Ovary (tissue), 9 donors: ENCODE results near the gene CCZ1. TPM values are rescaled to one million over a fixed set of nuclear protein-coding genes. Genes with fewer than 3 reads are reported as not detected.
"Not testable (repeated sequence)": the region's sequence is repeated elsewhere in the genome, so short reads cannot be mapped to it uniquely, and the experiment has no call there.

Source experiments
- DNase-seq, 5 donors: peaks; one replicate each; pipeline ENCODE4 v3.0.0-alpha.2; 2019 to 2020
- H3K27ac ChIP-seq, 2 donors: fragments of 200-600 bp; one replicate each; pipeline versions ENCODE4 v1.5.1 to v1.8.0; 2019 to 2022
- H3K27me3 ChIP-seq: fragments of 200-600 bp; one replicate; pipeline ENCODE4 v1.8.0; 2022
- H3K36me3 ChIP-seq: fragments of 200-600 bp; sonication (generic); one replicate; pipeline ENCODE4 v1.5.1; 2019
- H3K4me1 ChIP-seq: one replicate; pipeline ENCODE4 v1.8.1; 2013; ENCODE audit warnings: mild to moderate bottlenecking, moderate library complexity; ENCODE audit not compliant: insufficient read depth
- H3K4me3 ChIP-seq: fragments of 200-600 bp; sonication (generic); one replicate; pipeline ENCODE4 v1.5.1; 2017
- H3K9me3 ChIP-seq, 2 donors: fragments of 200-600 bp in 1 of 2; sonication (generic) in 1 of 2; one replicate each; pipeline versions ENCODE4 v1.5.1 to v1.8.1; 2013 to 2019; ENCODE audit warnings: mild to moderate bottlenecking in 1 of 2, moderate library complexity in 1 of 2
- CTCF ChIP-seq, 3 donors: fragments of 450-650 bp in 2 of 3; fragments of 200-600 bp in 1 of 3; IDR thresholded peaks; one replicate each; pipeline versions ENCODE4 v1.5.1 to v1.8.0; 2016 to 2022; ENCODE audit warnings: antibody characterized with exemption in 3 of 3, mild to moderate bottlenecking in 1 of 3
- EP300 ChIP-seq: sonication (generic); formaldehyde crosslinking; IDR thresholded peaks from one replicate; pipeline ENCODE4 v1.6.1; 2017; ENCODE audit warnings: antibody characterized with exemption
- POLR2A ChIP-seq: fragments of 450-650 bp; IDR thresholded peaks from one replicate; pipeline ENCODE4 v1.6.1; 2017; ENCODE audit warnings: antibody characterized with exemption, mild to moderate bottlenecking, moderate library complexity
- WGBS, 3 donors: extraction: QIAGEN DNeasy Blood & Tissue Kit in 1 of 3; methylation state at CpG; one replicate each; pipeline versions ENCODE4 v1.1.5 to v1.1.7; 2013 to 2017; 5-methylcytosine and 5-hydroxymethylcytosine counted together
- intact Hi-C, 4 donors: fragments of 100-400 bp; cut with DNase I; formaldehyde crosslinking; loops; one replicate each; pipeline versions ENCODE4 v1.11.0 to v1.15.1; 2022 to 2023
- polyA plus RNA-seq, 2 donors: library from polyadenylated mRNA; stranded (reverse); fragments of 200-250 nt in 1 of 2; fragments of 350-450 nt in 1 of 2; fragmentation: Illumina TruSeq in 1 of 2; extraction: RNeasy Lipid Tissue Mini Kit (QIAGEN cat#74804) in 1 of 2; gene quantifications; one replicate each; pipeline ENCODE4 v1.2.3, GENCODE V29; 2013 to 2014
- total RNA-seq, 7 donors: library from RNA; depleted of rRNA in 2 of 7; stranded (reverse); fragments of >200 nt in 2 of 7; fragmentation: NEBNext Ultra II Directional in 3 of 7; extraction: Animal tissue kit (Norgen Biotek cat#: 25700) in 3 of 7; gene quantifications; one replicate each; pipeline versions ENCODE4 v1.1.0 to v1.2.4, GENCODE V29; 2016 to 2023
- donor health status: DM: no; HTN: no; CAD: no; lungs with moderate emphysema.
- donor health status: DM: no; HTN: no; CAD: no.
- donor health status: Bipolar disorder and iron deficiency.
- donor health status: DM: yes; HTN: yes; CAD: no.
- donor health status: DM: no; HTN: no; CAD: no.
- donor health status: DM: yes; HTN: yes; CAD: no.

The CCZ1 gene
- total and polyA plus RNA-seq, 9 donors: 30.5 to 70.4 (median 46.1) TPM

- no peaks in the 10 kb centered on the region for H3K4me1 ChIP-seq
- no peak for DNase-seq
- WGBS, 3 donors: 89 to 92% (median 90%) methylated on average over 6 of the region's 6 CpGs
- no peak overlapping the region for H3K4me3 ChIP-seq
- TF ChIP-seq POLR2A (no peak), CTCF (IDR thresholded peaks at IDR 0.05) (no peak), EP300 (no peak)
- H3K27ac ChIP-seq: no peak overlapping the region
- no peaks in the 10 kb centered on the region for H3K27me3 ChIP-seq
- intact Hi-C loops: no loop called here
- peaks cover 0 to 5% of the 10 kb centered on the region in 2 donors for H3K9me3 ChIP-seq
- H3K36me3 ChIP-seq: no peaks in the 10 kb centered on the region
Measured at GRCh38 chr7:5867060-5867459, 31.5 kb upstream of the CCZ1 start.

- H3K4me3 ChIP-seq, DNase-seq, H3K9me3 ChIP-seq, H3K36me3 ChIP-seq, intact Hi-C loops, H3K4me1 ChIP-seq, H3K27me3 ChIP-seq, H3K27ac ChIP-seq: not testable (repeated sequence)
- WGBS, 3 donors: 79 to 81% (median 81%) methylated on average over 6 of the region's 6 CpGs
Measured at GRCh38 chr7:5868928-5869341, 29.6 kb upstream of the CCZ1 start.

GRCh38 chr7:5869691-5870090 is 28.8 kb upstream of the CCZ1 start:
- H3K36me3 ChIP-seq: no peaks in the 10 kb centered on the region
- H3K27me3 ChIP-seq: no peaks in the 10 kb centered on the region
- TF ChIP-seq CTCF (IDR thresholded peaks at IDR 0.05) (no peak), POLR2A (no peak), EP300 (no peak)
- no peak overlapping the region for H3K27ac ChIP-seq
- no peak overlapping the region for H3K4me3 ChIP-seq
- intact Hi-C loops: no loop called here
- no peak for DNase-seq
- peaks cover 0 to 5% of the 10 kb centered on the region in 2 donors for H3K9me3 ChIP-seq
- WGBS, 3 donors: 76 to 88% (median 84%) methylated on average over 13 of the region's 13 CpGs
- no peaks in the 10 kb centered on the region for H3K4me1 ChIP-seq

DNA sequence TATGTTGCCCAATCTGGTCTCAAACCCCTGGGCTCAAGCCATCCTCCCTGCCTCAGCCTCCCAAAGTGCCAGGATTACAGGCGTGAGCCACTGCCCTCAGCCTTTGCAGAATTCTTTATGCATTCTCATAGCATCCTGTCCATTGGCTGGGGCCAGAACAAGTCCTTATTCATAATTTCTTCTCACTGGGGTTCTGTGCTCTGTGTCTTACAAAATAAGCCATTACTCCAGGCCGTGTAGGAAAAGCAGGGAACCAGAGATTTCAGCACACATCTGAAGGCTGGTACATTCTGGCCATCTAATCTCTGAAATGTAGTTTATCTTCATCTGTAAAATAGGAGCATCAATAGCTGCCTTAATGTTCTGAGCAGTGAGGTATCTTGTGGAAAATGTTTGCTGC is 28.2 kb upstream of the CCZ1 start:
- Histone ChIP-seq H3K4me3 (no peak overlapping the region), H3K36me3 (no peaks in the 10 kb centered on the region), H3K4me1 (no peaks in the 10 kb centered on the region), H3K27ac (no peak overlapping the region), H3K27me3 (no peaks in the 10 kb centered on the region), H3K9me3 (peaks cover 0 to 5% of the 10 kb centered on the region in 2 donors)
- intact Hi-C loops: no loop called here
- TF ChIP-seq CTCF (IDR thresholded peaks at IDR 0.05) (no peak), POLR2A (no peak), EP300 (no peak)
- DNase-seq: no peak
- WGBS, 3 donors: 62 to 80% (median 65%) methylated on average over 2 of the region's 2 CpGs

DNA sequence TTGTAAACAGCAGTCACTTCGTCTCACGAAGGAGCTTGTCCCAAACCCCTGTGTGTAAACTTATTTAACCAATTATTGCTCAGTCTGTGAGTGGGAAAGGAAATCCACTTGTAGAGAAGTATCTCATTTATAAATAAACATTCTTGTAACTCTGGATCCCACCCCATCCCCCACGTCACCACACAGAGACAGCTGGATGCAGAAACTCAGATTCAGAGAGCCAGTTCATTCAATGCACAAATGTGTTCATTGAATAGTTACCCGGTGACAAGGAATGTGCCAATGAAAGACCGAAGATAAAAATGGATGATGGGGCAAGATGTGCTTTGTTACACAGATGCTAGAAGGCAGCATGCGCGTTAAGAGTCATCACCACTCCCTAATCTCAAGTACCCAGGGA is 26.2 kb upstream of the CCZ1 start:
- Histone ChIP-seq H3K4me3 (no peak overlapping the region), H3K4me1 (no peaks in the 10 kb centered on the region), H3K9me3 (peaks cover 0 to 5% of the 10 kb centered on the region in 2 donors), H3K36me3 (no peaks in the 10 kb centered on the region), H3K27ac (no peak overlapping the region), H3K27me3 (no peaks in the 10 kb centered on the region)
- intact Hi-C loops: no loop called here
- WGBS, 3 donors: 37 to 59% (median 43%) methylated on average over 7 of the region's 7 CpGs
- no peak for DNase-seq
- TF ChIP-seq EP300: no peak
- TF ChIP-seq CTCF (IDR thresholded peaks at IDR 0.05): no peak
- no peak for TF ChIP-seq POLR2A

DNA sequence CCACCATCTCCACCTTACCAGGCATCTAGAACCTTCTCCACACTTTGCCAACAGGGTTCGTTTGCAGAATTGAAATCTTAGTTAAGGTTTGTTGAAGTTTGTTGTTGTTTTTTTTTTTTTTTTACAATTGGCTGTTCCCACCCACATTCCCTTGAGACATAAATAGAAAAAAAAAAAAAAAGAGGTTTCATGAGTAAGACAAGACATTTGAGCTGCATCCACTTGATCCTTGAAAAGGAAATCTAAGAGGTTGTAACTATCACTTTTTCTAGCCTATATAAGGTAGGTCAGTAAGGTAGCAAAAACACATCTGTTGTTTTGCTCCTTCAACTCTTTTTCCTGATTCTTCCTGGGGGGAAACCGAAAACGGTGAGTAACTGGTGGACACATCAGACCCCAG is 18.9 kb upstream of the CCZ1 start:
- H3K4me1 ChIP-seq, intact Hi-C loops, H3K4me3 ChIP-seq, H3K27me3 ChIP-seq, H3K27ac ChIP-seq, DNase-seq, H3K36me3 ChIP-seq, H3K9me3 ChIP-seq: not testable (repeated sequence)
- WGBS, 3 donors: 70 to 80% (median 70%) methylated on average over 3 of the region's 3 CpGs

DNA sequence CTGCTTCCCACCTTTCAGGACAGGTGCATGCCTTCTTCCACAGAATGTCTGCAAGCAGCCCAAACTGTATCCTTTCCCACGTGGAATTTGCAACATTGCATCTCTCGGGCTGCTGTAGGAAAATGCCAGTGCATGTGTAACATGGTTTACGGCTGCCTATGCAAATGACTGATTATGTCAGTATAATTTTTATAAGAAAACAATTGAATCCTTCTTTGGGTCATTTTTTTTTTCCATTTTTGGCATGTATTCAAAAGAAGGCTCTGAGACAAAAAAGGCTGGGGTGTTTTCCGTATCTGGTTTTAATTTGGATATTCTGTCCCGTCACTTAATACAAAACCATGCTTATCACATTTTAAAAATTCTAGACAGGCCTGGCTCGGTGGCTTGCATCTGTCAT is 18.4 kb upstream of the CCZ1 start:
- H3K27ac ChIP-seq, intact Hi-C loops, H3K36me3 ChIP-seq, H3K4me3 ChIP-seq, H3K27me3 ChIP-seq, H3K4me1 ChIP-seq, DNase-seq, H3K9me3 ChIP-seq: not testable (repeated sequence)
- 68 to 76% (median 76%) methylated on average over 6 of the region's 6 CpGs for WGBS, 3 donors

DNA sequence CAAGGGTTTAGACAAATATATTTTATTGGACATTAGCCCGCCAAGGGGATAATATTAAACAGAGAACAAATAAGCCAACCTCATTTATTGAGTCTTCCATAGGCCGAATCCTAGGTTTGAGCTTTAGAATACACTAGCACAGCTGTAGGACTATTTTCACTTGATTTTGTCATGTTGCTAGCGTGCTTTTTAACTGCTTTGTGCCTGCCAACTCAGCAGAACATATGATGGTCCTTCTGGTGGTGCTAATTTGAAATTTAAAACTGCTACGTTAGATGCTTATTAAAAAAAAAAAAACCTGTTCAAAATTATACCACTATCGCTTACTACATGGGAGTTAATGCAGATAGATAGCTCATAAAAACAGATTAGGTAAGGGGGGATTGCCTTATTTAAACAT is 14.1 kb upstream of the CCZ1 start:
- intact Hi-C loops, DNase-seq, H3K4me1 ChIP-seq, H3K4me3 ChIP-seq, H3K9me3 ChIP-seq, H3K27me3 ChIP-seq, H3K36me3 ChIP-seq, H3K27ac ChIP-seq: not testable (repeated sequence)
- 89 to 93% (median 89%) methylated on average over 5 of the region's 5 CpGs for whole genome bisulfite sequencing, 3 donors
